Stomach (tissue), 9 donors: ENCODE measurements around the gene PCDH7. TPM values are rescaled to one million over a fixed set of nuclear protein-coding genes. Genes with fewer than 3 reads are reported as not detected.

Source experiments
- DNase-seq, 2 donors: peaks; one replicate each; pipeline versions ENCODE4 v3.0.0 to v3.0.0-alpha.2; 2013 to 2019
- H3K27ac ChIP-seq, 5 donors: fragments of 200-600 bp in 4 of 5; sonication (generic) in 4 of 5; one replicate each; pipeline ENCODE4 v1.5.1; 2013 to 2019; ENCODE audit warnings: mild to moderate bottlenecking in 1 of 5, moderate library complexity in 1 of 5
- H3K27me3 ChIP-seq, 3 donors: fragments of 200-600 bp; sonication (generic); one replicate each; pipeline ENCODE4 v1.5.1; 2017 to 2019; ENCODE audit warnings: mixed run types in 1 of 3
- H3K36me3 ChIP-seq, 4 donors: fragments of 200-600 bp; sonication (generic); 1 replicate in 3 of 4; 2 replicates in 1 of 4; pipeline ENCODE4 v1.5.1; 2016 to 2019
- H3K4me1 ChIP-seq, 4 donors: fragments of 200-600 bp; sonication (generic); one replicate each; pipeline ENCODE4 v1.5.1; 2016 to 2019
- H3K4me3 ChIP-seq, 4 donors: fragments of 200-600 bp; sonication (generic) in 3 of 4; one replicate each; pipeline ENCODE4 v1.5.1; 2016 to 2019; ENCODE audit warnings: mild to moderate bottlenecking in 1 of 4
- H3K9me3 ChIP-seq, 4 donors: fragments of 200-600 bp; sonication (generic); one replicate each; pipeline ENCODE4 v1.5.1; 2016 to 2019
- EP300 ChIP-seq: sonication (generic); formaldehyde crosslinking; IDR thresholded peaks from one replicate; pipeline ENCODE4 v1.6.1; 2017; ENCODE audit warnings: antibody characterized with exemption
- POLR2A ChIP-seq, 4 donors: fragments of 450-650 bp; IDR thresholded peaks; one replicate each; pipeline ENCODE4 v1.6.1; 2016; ENCODE audit warnings: antibody characterized with exemption in 4 of 4, control low read depth in 2 of 4, mild to moderate bottlenecking in 1 of 4, moderate library complexity in 1 of 4
- POLR2AphosphoS5 ChIP-seq, 3 donors: sonication (generic); formaldehyde crosslinking; IDR thresholded peaks; one replicate each; pipeline ENCODE4 v1.6.1; 2016; ENCODE audit warnings: antibody characterized with exemption in 3 of 3
- WGBS, 5 donors: extraction: QIAGEN DNeasy Blood & Tissue Kit in 3 of 5; methylation state at CpG; one replicate each; pipeline versions ENCODE4 v1.1.5 to v1.1.7; 2013 to 2018; 5-methylcytosine and 5-hydroxymethylcytosine counted together
- intact Hi-C: fragments of 100-400 bp; cut with DNase I; formaldehyde crosslinking; loops from one replicate; pipeline ENCODE4 v1.15.1; 2023; ENCODE audit warnings: low total_unique reads
- polyA plus RNA-seq, 3 donors: library from polyadenylated mRNA; stranded (reverse); fragments of 200-250 nt; gene quantifications; one replicate each; pipeline ENCODE4 v1.2.3, GENCODE V29; 2013
- total RNA-seq, 5 donors: library from RNA; depleted of rRNA; stranded (reverse); fragments of >200 nt; gene quantifications; one replicate each; pipeline versions ENCODE4 v1.1.0 to v1.2.3, GENCODE V29; 2014 to 2016
- TF ChIP-seq, protein P1 (sequence below), 7 experiments: fragments of 450-650 bp in 4 of 7; fragments of 200-600 bp in 3 of 7; sonication (generic) in 3 of 7; IDR thresholded peaks; one replicate each; pipeline ENCODE4 v1.5.1; 2016 to 2019; ENCODE audit warnings: antibody characterized with exemption in 7 of 7, control low read depth in 2 of 7, mild to moderate bottlenecking in 1 of 7
- donor health status: healthy with polysubstance abuse.
- donor health status: Bipolar disorder and iron deficiency.
- donor health status: healthy.

PCDH7 gene
- total and polyA plus RNA-seq, 8 donors, result 2.3 to 130 (median 42.9) TPM

DNA sequence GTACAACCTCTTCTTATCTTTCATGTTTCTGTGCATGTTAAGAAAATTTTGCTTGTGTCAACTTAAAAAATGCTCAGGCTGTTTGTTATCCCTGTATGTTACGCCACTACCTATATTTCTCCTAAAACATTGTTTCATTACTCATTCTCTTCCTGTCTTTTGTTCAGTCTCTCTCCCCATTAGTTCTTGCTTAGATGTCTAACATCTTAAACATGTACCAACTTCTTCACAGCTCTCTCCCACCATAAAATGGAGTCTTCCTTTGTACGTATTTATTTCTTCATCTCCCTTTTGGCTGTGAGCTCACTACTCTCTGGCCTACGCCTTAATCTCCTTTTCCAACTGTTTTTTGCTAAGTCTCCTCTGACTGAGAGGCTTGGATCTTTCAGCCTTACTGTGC is 36.4 kb downstream of the PCDH7 start:
- 82 to 94% (median 85%) methylated on average over 3 of the region's 3 CpGs for WGBS, 5 donors
- TF ChIP-seq POLR2A (IDR thresholded peaks at IDR 0.05), result no peak
- TF ChIP-seq POLR2AphosphoS5 (IDR thresholded peaks at IDR 0.05), result no peak
- no peak for TF ChIP-seq EP300
- TF ChIP-seq, protein P1, sequence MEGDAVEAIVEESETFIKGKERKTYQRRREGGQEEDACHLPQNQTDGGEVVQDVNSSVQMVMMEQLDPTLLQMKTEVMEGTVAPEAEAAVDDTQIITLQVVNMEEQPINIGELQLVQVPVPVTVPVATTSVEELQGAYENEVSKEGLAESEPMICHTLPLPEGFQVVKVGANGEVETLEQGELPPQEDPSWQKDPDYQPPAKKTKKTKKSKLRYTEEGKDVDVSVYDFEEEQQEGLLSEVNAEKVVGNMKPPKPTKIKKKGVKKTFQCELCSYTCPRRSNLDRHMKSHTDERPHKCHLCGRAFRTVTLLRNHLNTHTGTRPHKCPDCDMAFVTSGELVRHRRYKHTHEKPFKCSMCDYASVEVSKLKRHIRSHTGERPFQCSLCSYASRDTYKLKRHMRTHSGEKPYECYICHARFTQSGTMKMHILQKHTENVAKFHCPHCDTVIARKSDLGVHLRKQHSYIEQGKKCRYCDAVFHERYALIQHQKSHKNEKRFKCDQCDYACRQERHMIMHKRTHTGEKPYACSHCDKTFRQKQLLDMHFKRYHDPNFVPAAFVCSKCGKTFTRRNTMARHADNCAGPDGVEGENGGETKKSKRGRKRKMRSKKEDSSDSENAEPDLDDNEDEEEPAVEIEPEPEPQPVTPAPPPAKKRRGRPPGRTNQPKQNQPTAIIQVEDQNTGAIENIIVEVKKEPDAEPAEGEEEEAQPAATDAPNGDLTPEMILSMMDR (IDR thresholded peaks at IDR 0.05), result no peak
- Histone ChIP-seq H3K9me3 (no peaks in the 10 kb centered on the region), H3K4me3 (no peak overlapping the region), H3K4me1 (peaks cover 0 to 26% (median 13%) of the 10 kb centered on the region in 4 donors), H3K36me3 (no peaks in the 10 kb centered on the region), H3K27ac (peak overlapping the region in 3 of 5 donors; percentile 37 to 63 (median 57)), H3K27me3 (no peaks in the 10 kb centered on the region)
- intact Hi-C loops, result no loop called here
- no peak for DNase-seq

DNA sequence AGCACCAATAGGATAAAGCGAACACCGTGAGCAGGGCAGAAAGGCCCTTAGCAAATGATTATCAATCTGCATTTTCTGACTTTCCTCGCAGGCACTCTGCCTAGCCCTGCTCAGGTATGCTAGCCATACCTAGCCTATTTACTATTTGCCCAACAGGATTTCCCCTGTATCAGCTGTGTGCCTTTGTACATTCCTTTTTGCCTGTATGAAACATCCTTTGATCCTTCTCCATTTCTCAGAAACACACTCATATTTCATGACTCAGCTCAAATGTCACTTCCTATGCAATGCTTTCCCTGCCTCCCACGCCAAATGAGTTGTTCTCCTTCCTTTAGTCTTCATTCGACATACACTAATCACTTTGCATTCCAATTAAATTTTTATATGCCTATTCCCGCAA is 37.2 kb downstream of the PCDH7 start:
- Histone ChIP-seq H3K27ac (peak overlapping the region in 3 of 5 donors; percentile 37 to 63 (median 57)), H3K4me3 (no peak overlapping the region), H3K4me1 (peaks cover 0 to 26% (median 13%) of the 10 kb centered on the region in 4 donors), H3K36me3 (no peaks in the 10 kb centered on the region), H3K9me3 (no peaks in the 10 kb centered on the region), H3K27me3 (no peaks in the 10 kb centered on the region)
- peak in 1 of 2 donors; percentile 44 for DNase-seq
- intact Hi-C loops, result no loop called here
- TF ChIP-seq POLR2A (IDR thresholded peaks at IDR 0.05) (no peak), POLR2AphosphoS5 (IDR thresholded peaks at IDR 0.05) (peak in 2 of 3 donors; percentile 13 to 73)
- WGBS, 5 donors, result 34 to 52% (median 49%) methylated on average over 6 of the region's 6 CpGs

DNA sequence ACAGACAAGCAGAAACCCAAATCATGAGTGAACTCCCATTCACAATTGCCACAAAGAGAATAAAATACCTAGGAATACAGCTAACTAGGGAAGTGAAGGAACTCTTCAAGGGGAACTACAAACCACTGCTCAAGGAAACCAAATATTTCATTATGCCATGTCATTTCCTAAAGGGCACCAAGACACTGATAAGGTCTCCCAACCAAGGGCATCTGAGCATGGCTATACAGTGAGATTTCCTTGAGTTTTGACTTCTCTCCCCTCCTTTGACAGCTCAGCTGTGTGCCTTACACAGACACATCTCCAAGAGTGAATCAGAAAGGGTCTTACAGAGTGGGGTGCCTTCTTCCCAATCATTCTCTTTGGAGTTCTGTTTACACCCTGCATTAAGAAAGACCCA is 40.4 kb downstream of the PCDH7 start:
- no peak for DNase-seq
- H3K27ac ChIP-seq, result peak overlapping the region in 2 of 5 donors; percentile 23 to 41
- no peak overlapping the region for H3K4me3 ChIP-seq
- no peaks in the 10 kb centered on the region for H3K36me3 ChIP-seq
- no peak for TF ChIP-seq POLR2AphosphoS5 (IDR thresholded peaks at IDR 0.05)
- TF ChIP-seq, protein P1 (IDR thresholded peaks at IDR 0.05), result no peak
- H3K9me3 ChIP-seq, result no peaks in the 10 kb centered on the region
- intact Hi-C loops, result no loop called here
- peaks cover 0 to 16% (median 9%) of the 10 kb centered on the region in 4 donors for H3K4me1 ChIP-seq
- no peaks in the 10 kb centered on the region for H3K27me3 ChIP-seq

DNA sequence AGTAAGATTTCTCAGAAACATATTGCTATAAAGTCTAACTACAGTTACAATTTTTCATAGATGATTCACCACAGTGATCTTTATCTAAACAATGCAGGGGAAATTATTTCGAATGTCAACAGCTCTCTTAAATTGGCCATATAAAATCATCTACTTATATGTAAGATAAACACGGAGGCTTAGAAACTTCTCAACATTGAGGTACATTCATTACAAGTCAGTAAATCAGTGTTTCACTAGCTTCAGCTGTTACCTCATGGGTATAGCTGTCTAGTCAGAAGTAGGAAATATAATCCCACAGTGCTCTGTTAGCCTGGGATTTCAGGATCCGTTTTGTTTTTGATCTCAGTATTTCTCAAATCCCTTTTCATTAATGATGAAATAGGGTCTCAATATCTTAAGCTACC is 43.2 kb downstream of the PCDH7 start:
- Histone ChIP-seq H3K4me3 (no peak overlapping the region), H3K27me3 (no peaks in the 10 kb centered on the region), H3K27ac (no peak overlapping the region), H3K4me1 (peaks cover 0 to 12% (median 2%) of the 10 kb centered on the region in 4 donors), H3K36me3 (no peaks in the 10 kb centered on the region), H3K9me3 (no peaks in the 10 kb centered on the region)
- WGBS, 5 donors, result 34 to 68% (median 58%) methylated on average over 3 of the region's 3 CpGs
- intact Hi-C loops, result no loop called here
- no peak for DNase-seq
- TF ChIP-seq EP300 (no peak), POLR2AphosphoS5 (IDR thresholded peaks at IDR 0.05) (no peak), POLR2A (IDR thresholded peaks at IDR 0.05) (no peak)
- TF ChIP-seq, protein P1 (IDR thresholded peaks at IDR 0.05), result no peak

DNA sequence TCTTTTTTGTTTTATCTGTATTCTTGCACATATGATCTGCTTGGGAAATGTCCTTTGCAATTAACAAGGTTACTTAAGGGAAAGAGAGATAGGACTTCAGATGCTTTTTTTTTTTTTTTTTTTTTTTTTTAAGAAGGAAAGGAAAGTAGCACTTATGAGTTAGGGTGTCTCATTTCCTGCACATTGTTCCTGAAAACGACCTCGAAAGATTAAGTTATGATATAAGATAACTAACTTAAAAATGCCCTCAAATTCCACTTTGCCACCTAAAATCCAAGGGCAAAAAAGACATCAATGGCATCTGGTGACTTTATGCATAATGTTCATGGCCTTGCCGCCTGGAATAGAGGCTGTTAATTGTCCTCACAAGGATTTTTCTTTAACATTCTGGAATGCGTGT is 44.9 kb downstream of the PCDH7 start:
- intact Hi-C loops, result no loop called here
- H3K36me3 ChIP-seq, result no peaks in the 10 kb centered on the region
- H3K27me3 ChIP-seq, result no peaks in the 10 kb centered on the region
- no peak for DNase-seq
- no peaks in the 10 kb centered on the region for H3K9me3 ChIP-seq
- H3K4me3 ChIP-seq, result no peak overlapping the region
- no peak for TF ChIP-seq EP300
- 62 to 79% (median 70%) methylated on average over 4 of the region's 4 CpGs for WGBS, 5 donors
- H3K4me1 ChIP-seq, result peaks cover 0 to 29% (median 11%) of the 10 kb centered on the region in 4 donors
- H3K27ac ChIP-seq, result no peak overlapping the region
